GM19240 (cell line): ENCODE measurements around the gene UCMA.
"Not testable (repeated sequence)": the region's sequence is repeated elsewhere in the genome, so short reads cannot be mapped to it uniquely, and the experiment has no call there.

Experiments used
- DNase-seq: peaks from one replicate; pipeline ENCODE4 v3.0.0; 2011; ENCODE audit warnings: low spot score; ENCODE audit not compliant: insufficient read length

UCMA gene

DNA sequence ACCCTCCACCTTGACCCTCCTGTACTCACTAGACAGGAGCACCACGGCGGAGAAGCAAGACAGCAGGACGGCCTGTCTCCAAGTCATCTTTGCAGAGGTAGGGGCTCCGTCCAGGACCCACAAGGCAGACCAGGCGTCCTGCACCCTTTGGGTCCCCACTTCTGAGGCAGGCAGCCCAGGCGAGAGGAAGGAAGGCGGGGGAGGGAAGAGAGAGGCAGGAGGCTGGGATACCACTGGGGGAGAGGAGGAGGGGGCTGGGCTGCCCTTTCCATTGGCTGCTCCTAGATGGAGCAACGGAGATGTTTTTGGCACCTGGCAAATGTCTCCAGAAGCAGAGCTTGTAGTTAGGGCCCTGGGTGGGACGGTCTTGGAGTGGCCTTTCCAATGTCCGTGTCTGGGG is at the start of gene UCMA:
Gene UCMA, minus strand, starts transcription at position 203 of the 400 bp plus-strand sequence. Its CDS starts 116 bp downstream, at position 87.
- no peak for DNase-seq

GRCh38 chr10:13282348-13282747 is 48.2 kb upstream of the UCMA start:
- not testable (repeated sequence) for DNase-seq

DNA sequence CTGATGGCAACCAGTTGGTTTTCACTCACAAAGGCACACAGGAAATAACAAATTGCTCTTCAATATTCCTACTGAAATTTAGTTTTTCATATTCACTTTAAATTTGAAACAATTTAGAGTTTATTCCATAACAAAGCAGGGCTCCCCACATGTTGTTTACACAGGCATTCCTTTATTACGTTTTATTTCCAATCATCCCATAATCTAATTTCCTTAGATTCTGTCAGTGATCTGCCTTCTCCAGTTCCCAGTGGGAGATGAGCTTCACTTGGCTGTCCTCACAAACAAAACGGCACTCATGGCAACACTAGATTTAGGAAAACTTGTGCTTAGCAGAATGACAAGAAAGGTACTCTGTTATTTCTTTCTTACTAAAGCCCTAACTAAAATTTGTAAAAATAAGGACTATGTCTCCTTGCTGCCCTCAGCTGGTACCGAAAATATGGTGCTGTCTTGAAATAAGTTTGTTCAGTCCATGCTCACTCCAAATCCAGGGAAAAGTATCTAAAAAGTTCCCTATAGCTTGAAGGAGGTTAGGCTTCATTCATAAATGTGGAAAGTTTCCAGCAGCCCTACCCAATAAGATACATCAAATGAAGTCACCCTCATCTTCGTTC is 42.7 kb upstream of the UCMA start:
- DNase-seq, result no peak

DNA sequence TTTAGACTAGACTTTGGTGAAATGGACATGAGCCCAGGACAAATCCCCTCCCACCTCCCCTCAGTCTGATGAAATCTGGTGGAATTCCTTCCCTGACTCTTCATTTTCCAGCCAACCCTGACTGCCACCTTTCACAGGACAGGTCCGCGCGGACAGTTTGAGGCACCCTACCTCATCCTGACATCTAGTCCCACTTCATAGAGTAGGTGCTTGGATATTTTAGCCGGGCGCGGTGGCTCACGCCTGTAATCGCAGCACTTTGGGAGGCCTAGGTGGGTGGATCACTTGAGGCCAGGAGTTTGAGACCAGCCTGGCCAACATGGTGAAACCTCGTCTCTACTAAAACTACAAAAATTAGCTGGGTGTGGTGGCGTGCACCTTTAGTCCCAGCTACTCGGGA is 42.0 kb upstream of the UCMA start:
- DNase-seq, result not testable (repeated sequence)

- DNase-seq, result no peak
Measured at GRCh38 chr10:13272164-13272571, 38.0 kb upstream of the UCMA start.

GRCh38 chr10:13271552-13272163 is 37.5 kb upstream of the UCMA start:
- DNase-seq, result peak; percentile 68

DNA sequence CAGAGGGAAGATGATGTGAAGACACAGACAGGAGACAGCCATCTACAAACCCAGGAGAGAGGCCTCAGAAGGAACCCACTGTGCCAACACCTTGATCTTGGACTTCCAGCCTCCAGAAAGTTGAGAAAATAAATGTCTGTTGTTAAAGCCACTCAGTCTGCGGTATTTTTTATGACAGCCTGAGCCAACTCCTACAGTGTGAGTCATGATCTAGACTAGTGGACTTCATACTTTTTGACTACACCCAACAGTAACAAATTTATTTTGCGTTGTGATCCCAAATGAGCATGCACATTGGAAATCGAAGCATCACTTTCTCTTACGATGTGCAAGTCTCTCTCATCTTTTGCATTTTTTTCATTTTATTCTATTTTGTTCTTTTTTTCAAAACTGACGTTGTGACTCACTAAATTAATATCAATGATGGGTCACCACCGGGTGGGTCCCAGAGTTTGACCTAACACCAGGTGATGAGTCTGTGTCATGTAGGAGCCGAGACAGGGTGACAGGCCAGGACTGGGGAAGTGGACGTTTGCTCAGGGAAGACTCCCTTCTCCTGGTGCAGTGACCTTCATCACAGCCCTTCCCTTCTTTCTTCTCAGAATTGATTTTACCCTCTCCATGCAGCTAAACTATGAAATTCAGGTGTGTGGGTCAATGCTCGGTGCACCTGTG is 36.8 kb upstream of the UCMA start:
- DNase-seq, result no peak

GRCh38 chr10:13268841-13269240 is 34.7 kb upstream of the UCMA start:
- DNase-seq, result no peak

GRCh38 chr10:13268310-13268709 is 34.1 kb upstream of the UCMA start:
- no peak for DNase-seq

- DNase-seq, result no peak
Measured at GRCh38 chr10:13263591-13263990, 29.4 kb upstream of the UCMA start.

DNA sequence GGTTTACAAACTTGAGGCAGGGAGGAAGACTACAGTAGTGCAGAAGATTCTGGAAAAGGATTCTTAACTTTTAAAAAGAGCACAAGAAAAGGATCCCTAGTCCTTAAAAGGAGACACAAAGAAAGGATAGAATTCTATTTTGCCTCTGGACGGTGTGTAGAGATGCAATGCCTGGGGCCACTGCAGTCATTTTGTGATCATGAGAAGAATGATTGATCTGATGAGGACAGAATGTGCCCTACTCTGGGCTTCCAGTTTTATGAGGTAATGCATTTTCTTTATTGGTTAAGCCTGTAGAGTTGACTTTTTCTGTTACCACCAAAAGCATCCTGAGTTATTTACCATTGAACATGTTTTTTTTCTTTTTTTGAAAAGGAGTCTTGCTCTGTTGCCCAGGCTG is 28.3 kb upstream of the UCMA start:
- DNase-seq, result no peak

- no peak for DNase-seq
Measured at GRCh38 chr10:13257621-13258140, 23.5 kb upstream of the UCMA start.

DNA sequence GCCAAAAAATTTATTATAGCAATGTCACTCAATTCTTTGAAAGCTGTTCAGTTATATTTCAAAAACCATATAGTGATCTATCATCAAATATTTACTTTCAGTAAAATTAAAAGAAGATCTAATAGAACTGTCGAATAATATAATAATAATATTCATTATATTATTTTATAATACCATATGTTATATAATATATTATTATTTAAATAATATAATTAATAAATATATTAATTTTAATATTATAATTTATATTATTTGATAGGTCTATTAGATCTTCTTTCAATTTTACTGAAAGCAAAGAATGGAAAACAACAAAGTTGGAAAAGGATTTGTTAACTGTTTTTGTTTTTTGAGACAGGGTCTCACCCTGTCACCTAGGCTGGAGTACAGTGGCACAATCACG is 22.5 kb upstream of the UCMA start:
- no peak for DNase-seq

DNA sequence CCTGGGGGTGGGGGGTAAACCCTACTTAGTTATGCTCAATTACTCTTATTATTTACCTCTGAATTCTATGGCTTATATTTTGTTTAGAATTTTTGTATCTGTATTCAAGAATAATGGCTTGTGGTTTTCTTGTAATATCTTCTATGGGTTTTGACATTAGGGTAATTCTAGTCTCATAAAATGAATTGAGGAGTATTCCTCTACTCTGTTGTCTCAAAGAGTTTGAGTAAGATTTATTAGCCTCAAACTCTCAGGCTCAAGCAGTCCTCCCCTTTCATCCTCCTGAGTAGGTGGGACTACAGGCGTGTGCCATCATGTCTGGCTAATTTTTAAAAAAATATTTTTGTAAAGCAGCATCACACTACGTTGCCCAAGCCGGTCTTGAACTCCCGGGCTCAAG is 19.6 kb upstream of the UCMA start:
- DNase-seq, result no peak

DNA sequence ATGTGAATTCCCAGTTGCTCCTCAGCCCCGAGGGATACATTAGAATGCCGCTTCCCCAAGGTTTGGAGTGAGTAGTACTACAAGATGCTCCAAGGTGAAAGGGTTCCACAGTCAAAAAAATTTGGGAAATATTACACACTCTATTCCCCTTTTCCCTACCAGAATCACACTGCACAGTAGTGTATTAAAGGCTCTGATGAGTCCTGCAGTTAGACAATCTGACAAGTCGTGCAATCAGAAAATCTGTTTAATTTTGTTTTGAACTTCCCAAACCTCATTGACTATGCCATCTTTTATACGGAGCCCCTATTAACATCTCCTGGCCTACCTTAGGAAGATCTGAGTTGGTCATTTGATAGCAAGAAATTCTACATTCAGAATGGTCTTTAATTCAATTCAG is 13.6 kb upstream of the UCMA start:
- DNase-seq, result no peak

GRCh38 chr10:13247246-13247645 is 13.1 kb upstream of the UCMA start:
- no peak for DNase-seq

- DNase-seq, result not testable (repeated sequence)
Measured at GRCh38 chr10:13242260-13242659, 8.1 kb upstream of the UCMA start.

- no peak for DNase-seq
Measured at GRCh38 chr10:13241613-13242012, 7.4 kb upstream of the UCMA start.

GRCh38 chr10:13239923-13240322 is 5.7 kb upstream of the UCMA start:
- DNase-seq, result no peak

GRCh38 chr10:13238271-13239077 is 4.3 kb upstream of the UCMA start:
- no peak for DNase-seq

DNA sequence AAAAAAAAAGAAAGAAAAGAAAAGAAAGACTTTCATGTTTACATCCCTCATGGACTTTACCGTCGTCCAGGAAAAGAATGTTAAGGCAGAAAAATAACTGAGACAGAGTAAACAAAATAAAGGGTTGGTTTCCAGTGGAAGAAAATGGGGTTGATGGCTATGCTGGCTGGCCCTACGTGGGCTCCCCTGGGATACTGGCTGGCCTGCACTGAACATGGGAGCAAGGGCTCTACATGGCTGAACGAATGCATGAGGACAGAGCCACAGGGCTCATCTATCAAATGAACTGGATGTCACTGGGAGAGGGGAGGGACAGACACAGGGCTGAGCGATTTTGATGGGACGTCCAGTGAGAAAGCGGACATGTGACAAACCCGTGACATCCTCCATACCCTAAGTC is 2.5 kb upstream of the UCMA start:
- DNase-seq, result no peak

GRCh38 chr10:13234736-13235135 is 562 bp upstream of the UCMA start:
- not testable (repeated sequence) for DNase-seq
